Chondrocyte (in vitro differentiated cells): Measurements from ENCODE around the gene SMIM41. TPM values are rescaled to one million over a fixed set of nuclear protein-coding genes. Genes with fewer than 3 reads are reported as not detected.

ENCODE experiments used
- DNase-seq: peaks from one replicate; pipeline ENCODE4 v3.0.0; 2021; ENCODE audit warnings: mixed read lengths, low spot score
- H3K27ac Mint-ChIP-seq: one replicate; pipeline ENCODE4 v1.8.0; 2021; ENCODE audit warnings: mild to moderate bottlenecking, moderate library complexity, mixed read lengths; ENCODE audit not compliant: unreplicated experiment
- H3K27me3 Mint-ChIP-seq: 2 replicates; pipeline ENCODE4 v1.8.0; 2021; ENCODE audit warnings: low read depth, mixed read lengths
- H3K36me3 Mint-ChIP-seq: 2 replicates; pipeline ENCODE4 v1.8.0; 2021; ENCODE audit warnings: low read depth, mixed read lengths
- H3K4me1 Mint-ChIP-seq: 2 replicates; pipeline ENCODE4 v1.8.0; 2021; ENCODE audit warnings: low read depth, mild to moderate bottlenecking, mixed read lengths
- H3K4me3 Mint-ChIP-seq: one replicate; pipeline ENCODE4 v1.8.0; 2021; ENCODE audit warnings: mild to moderate bottlenecking, moderate library complexity, mixed read lengths; ENCODE audit not compliant: unreplicated experiment
- H3K9me3 Mint-ChIP-seq: 2 replicates; pipeline ENCODE4 v1.8.0; 2021; ENCODE audit warnings: low read depth, mixed read lengths
- CTCF ChIP-seq: fragments of 200-600 bp; sonication (generic); IDR thresholded peaks from 2 replicates; pipeline ENCODE4 v1.5.0; 2021; ENCODE audit warnings: antibody characterized with exemption, mild to moderate bottlenecking, moderate library complexity
- total RNA-seq: library from RNA; stranded (reverse); gene quantifications from 3 replicates; pipeline ENCODE4 v1.2.1, GENCODE V29; 2021

The SMIM41 gene
- total RNA-seq, 1 donor from 2014 or later = not detected

GRCh38 chr12:52086366-52086765, 6.9 kb downstream of the SMIM41 start:
- Mint-ChIP-seq H3K27me3 (peaks cover 35% of the 10 kb centered on the region), H3K36me3 (peaks cover 15% of the 10 kb centered on the region), H3K4me1 (peaks cover 14% of the 10 kb centered on the region), H3K27ac (no peak overlapping the region), H3K9me3 (no peaks in the 10 kb centered on the region), H3K4me3 (no peak overlapping the region)
- DNase-seq = no peak
- no peak for TF ChIP-seq CTCF

- Mint-ChIP-seq H3K27me3 (peaks cover 44% of the 10 kb centered on the region), H3K36me3 (peaks cover 15% of the 10 kb centered on the region), H3K4me3 (no peak overlapping the region), H3K27ac (no peak overlapping the region), H3K9me3 (no peaks in the 10 kb centered on the region), H3K4me1 (peaks cover 5% of the 10 kb centered on the region)
- no peak for DNase-seq
- TF ChIP-seq CTCF = no peak
Measured at GRCh38 chr12:52086944-52087835, 7.7 kb downstream of the SMIM41 start.

- H3K27ac Mint-ChIP-seq = no peak overlapping the region
- TF ChIP-seq CTCF = no peak
- no peak for DNase-seq
- peaks cover 2% of the 10 kb centered on the region for H3K4me1 Mint-ChIP-seq
- no peaks in the 10 kb centered on the region for H3K9me3 Mint-ChIP-seq
- peaks cover 48% of the 10 kb centered on the region for H3K27me3 Mint-ChIP-seq
- peaks cover 15% of the 10 kb centered on the region for H3K36me3 Mint-ChIP-seq
- no peak overlapping the region for H3K4me3 Mint-ChIP-seq
Measured at GRCh38 chr12:52087961-52088820, 8.7 kb downstream of the SMIM41 start.

- Mint-ChIP-seq H3K4me3 (no peak overlapping the region), H3K4me1 (no peaks in the 10 kb centered on the region), H3K27me3 (peaks cover 55% of the 10 kb centered on the region), H3K36me3 (peaks cover 12% of the 10 kb centered on the region), H3K27ac (no peak overlapping the region), H3K9me3 (peaks cover 1% of the 10 kb centered on the region)
- TF ChIP-seq CTCF = no peak
- DNase-seq = no peak
Measured at GRCh38 chr12:52089491-52089890, 10.0 kb downstream of the SMIM41 start.

- peaks cover 57% of the 10 kb centered on the region for H3K27me3 Mint-ChIP-seq
- peaks cover 13% of the 10 kb centered on the region for H3K36me3 Mint-ChIP-seq
- no peak overlapping the region for H3K27ac Mint-ChIP-seq
- peaks cover 3% of the 10 kb centered on the region for H3K9me3 Mint-ChIP-seq
- H3K4me3 Mint-ChIP-seq = no peak overlapping the region
- TF ChIP-seq CTCF = no peak
- H3K4me1 Mint-ChIP-seq = no peaks in the 10 kb centered on the region
- DNase-seq = no peak
Measured at GRCh38 chr12:52090291-52090690, 10.8 kb downstream of the SMIM41 start.
